Endodermal cell (in vitro differentiated cells): ENCODE results near the gene CNTRL. TPM values are rescaled to one million over a fixed set of nuclear protein-coding genes. Genes with fewer than 3 reads are reported as not detected.

Source experiments
- DNase-seq: peaks from one replicate; pipeline ENCODE4 v3.0.0-alpha.2; 2017
- H3K27ac ChIP-seq: 2 replicates; pipeline ENCODE4 v1.5.1; 2013; ENCODE audit warnings: mild to moderate bottlenecking, low read depth, low read length, moderate library complexity
- H3K27me3 ChIP-seq: 2 replicates; pipeline ENCODE4 v1.6.1; 2013; ENCODE audit warnings: mild to moderate bottlenecking, low read length, moderate library complexity; ENCODE audit not compliant: insufficient read depth, control insufficient read depth, poor library complexity, severe bottlenecking
- H3K36me3 ChIP-seq: 2 replicates; pipeline ENCODE4 v1.7.0; 2013; ENCODE audit warnings: mild to moderate bottlenecking, low read length, moderate library complexity; ENCODE audit not compliant: control insufficient read depth, insufficient read depth
- H3K4me1 ChIP-seq: one replicate; pipeline ENCODE4 v1.7.0; 2013; ENCODE audit warnings: low read length; ENCODE audit not compliant: control insufficient read depth, insufficient read depth
- H3K4me3 ChIP-seq: 2 replicates; pipeline ENCODE4 v1.5.1; 2013; ENCODE audit warnings: mild to moderate bottlenecking, low read length, moderate library complexity
- H3K9ac ChIP-seq: 2 replicates; pipeline ENCODE4 v1.6.1; 2013; ENCODE audit warnings: mild to moderate bottlenecking, low read length, moderate library complexity; ENCODE audit not compliant: poor library complexity, severe bottlenecking; ENCODE audit errors: extremely low read depth
- H3K9me3 ChIP-seq: 2 replicates; pipeline ENCODE4 v1.6.1; 2013; ENCODE audit warnings: mild to moderate bottlenecking, low read length, moderate library complexity; ENCODE audit not compliant: control insufficient read depth
- H3K27ac Mint-ChIP-seq: 2 replicates; pipeline ENCODE4 v1.8.0; 2020; ENCODE audit warnings: mixed read lengths
- H3K27me3 Mint-ChIP-seq: 2 replicates; pipeline ENCODE4 v1.8.0; 2021; ENCODE audit warnings: mild to moderate bottlenecking, mixed read lengths; ENCODE audit not compliant: insufficient read depth
- H3K36me3 Mint-ChIP-seq: 2 replicates; pipeline ENCODE4 v1.8.0; 2020; ENCODE audit warnings: low read depth, mixed read lengths
- H3K4me1 Mint-ChIP-seq: 2 replicates; pipeline ENCODE4 v1.8.0; 2020; ENCODE audit warnings: mixed read lengths
- H3K4me3 Mint-ChIP-seq: 2 replicates; pipeline ENCODE4 v1.8.0; 2020; ENCODE audit warnings: mild to moderate bottlenecking, moderate library complexity, mixed read lengths
- H3K9me3 Mint-ChIP-seq: 2 replicates; pipeline ENCODE4 v1.8.0; 2020; ENCODE audit warnings: mild to moderate bottlenecking, mixed read lengths
- WGBS, 2 experiments: methylation state at CpG; one replicate each; pipeline versions ENCODE4 v1.1.5 to v1.1.7; 2013; ENCODE audit warnings: missing lambda C conversion rate in 2 of 2, mixed read lengths in 1 of 2; ENCODE audit not compliant: insufficient coverage in 1 of 2, insufficient read length in 1 of 2; 5-methylcytosine and 5-hydroxymethylcytosine counted together
- total RNA-seq, 2 donors: library from RNA; stranded (reverse); fragmentation: NEBNext Ultra II Directional in 1 of 2; extraction: Animal tissue kit (Norgen Biotek cat#: 25700) in 1 of 2; gene quantifications; 2 replicates in 1 of 2; 3 replicates in 1 of 2; pipeline ENCODE4 v1.2.1, GENCODE V29; 2021
- TF ChIP-seq, protein P1 (sequence below): fragments of 200-600 bp; sonication (generic); conservative IDR thresholded peaks from 2 replicates; pipeline ENCODE4 v1.5.0; 2021; ENCODE audit warnings: antibody characterized with exemption, mild to moderate bottlenecking

Gene CNTRL
- total RNA-seq, 2 donors from 2014 or later = 18.0 to 21.0 TPM

DNA sequence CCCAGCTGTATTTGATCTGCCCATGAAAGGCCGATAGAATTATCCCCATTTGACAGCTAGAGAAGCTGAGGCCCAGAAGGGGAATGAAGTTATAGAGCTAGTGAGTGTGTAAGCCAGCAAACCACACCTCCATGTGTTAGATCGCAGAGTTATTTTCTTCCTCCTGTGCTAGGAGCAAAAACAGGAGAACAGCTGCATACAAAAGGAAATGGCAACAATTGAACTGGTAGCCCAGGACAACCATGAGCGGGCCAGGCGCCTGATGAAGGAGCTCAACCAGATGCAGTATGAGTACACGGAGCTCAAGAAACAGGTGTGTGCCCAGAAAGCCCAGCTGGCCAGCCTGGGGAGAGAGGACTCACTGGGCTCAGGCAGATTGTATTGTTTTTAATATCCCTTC lies 96.5 kb downstream of the CNTRL start:
- DNase-seq = no peak
- 93 to 98% methylated on average over 5 of the region's 5 CpGs for WGBS, 2 experiments
- Mint-ChIP-seq H3K4me1 (peaks cover 4% of the 10 kb centered on the region), H3K4me3 (no peak overlapping the region), H3K36me3 (peaks cover 48% of the 10 kb centered on the region), H3K27ac (no peak overlapping the region), H3K9me3 (no peaks in the 10 kb centered on the region), H3K27me3 (no peaks in the 10 kb centered on the region)
- peaks cover 57% of the 10 kb centered on the region for H3K36me3 ChIP-seq
- TF ChIP-seq, protein P1, sequence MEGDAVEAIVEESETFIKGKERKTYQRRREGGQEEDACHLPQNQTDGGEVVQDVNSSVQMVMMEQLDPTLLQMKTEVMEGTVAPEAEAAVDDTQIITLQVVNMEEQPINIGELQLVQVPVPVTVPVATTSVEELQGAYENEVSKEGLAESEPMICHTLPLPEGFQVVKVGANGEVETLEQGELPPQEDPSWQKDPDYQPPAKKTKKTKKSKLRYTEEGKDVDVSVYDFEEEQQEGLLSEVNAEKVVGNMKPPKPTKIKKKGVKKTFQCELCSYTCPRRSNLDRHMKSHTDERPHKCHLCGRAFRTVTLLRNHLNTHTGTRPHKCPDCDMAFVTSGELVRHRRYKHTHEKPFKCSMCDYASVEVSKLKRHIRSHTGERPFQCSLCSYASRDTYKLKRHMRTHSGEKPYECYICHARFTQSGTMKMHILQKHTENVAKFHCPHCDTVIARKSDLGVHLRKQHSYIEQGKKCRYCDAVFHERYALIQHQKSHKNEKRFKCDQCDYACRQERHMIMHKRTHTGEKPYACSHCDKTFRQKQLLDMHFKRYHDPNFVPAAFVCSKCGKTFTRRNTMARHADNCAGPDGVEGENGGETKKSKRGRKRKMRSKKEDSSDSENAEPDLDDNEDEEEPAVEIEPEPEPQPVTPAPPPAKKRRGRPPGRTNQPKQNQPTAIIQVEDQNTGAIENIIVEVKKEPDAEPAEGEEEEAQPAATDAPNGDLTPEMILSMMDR = no peak
- peaks cover 2% of the 10 kb centered on the region for H3K4me1 ChIP-seq
- no peak overlapping the region for H3K4me3 ChIP-seq
- no peak overlapping the region for H3K27ac ChIP-seq
- no peak overlapping the region for H3K9ac ChIP-seq
- no peaks in the 10 kb centered on the region for H3K27me3 ChIP-seq
- no peaks in the 10 kb centered on the region for H3K9me3 ChIP-seq

DNA sequence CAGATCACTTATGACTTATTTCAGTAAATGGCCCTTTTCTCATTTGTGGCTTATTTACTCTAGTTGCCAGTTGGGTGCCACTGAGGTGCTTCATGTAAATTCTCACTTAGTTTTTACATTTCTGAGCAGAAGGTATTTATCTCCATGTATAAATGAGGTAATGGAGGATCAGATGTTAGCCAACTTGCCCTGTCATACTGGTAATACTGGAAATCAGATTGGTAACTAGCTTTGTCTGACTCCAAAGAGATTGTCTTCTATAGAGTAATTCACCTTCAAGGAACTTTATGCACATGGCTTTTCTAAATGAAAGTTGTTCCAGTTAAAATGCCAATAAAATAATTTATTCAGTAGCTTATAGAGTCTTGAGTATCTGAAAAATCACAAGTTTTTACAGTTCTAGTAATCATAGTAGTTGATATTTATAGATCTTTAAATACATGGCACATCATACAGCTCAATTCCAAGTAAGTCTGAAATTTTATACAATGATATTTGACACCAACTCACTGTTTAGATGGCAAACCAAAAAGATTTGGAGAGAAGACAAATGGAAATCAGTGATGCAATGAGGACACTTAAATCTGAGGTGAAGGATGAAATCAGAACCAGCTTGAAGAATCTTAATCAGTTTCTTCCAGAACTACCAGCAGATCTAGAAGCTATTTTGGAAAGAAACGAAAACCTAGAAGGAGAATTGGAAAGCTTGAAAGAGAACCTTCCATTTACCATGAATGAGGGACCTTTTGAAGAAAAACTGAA lies 98.2 kb downstream of the CNTRL start:
- Histone ChIP-seq H3K4me1 (peaks cover 2% of the 10 kb centered on the region), H3K27me3 (no peaks in the 10 kb centered on the region), H3K36me3 (peaks cover 58% of the 10 kb centered on the region), H3K27ac (no peak overlapping the region), H3K9ac (no peak overlapping the region), H3K9me3 (no peaks in the 10 kb centered on the region), H3K4me3 (no peak overlapping the region)
- Mint-ChIP-seq H3K27ac (no peak overlapping the region), H3K27me3 (no peaks in the 10 kb centered on the region), H3K4me3 (no peak overlapping the region), H3K4me1 (peaks cover 4% of the 10 kb centered on the region), H3K36me3 (peaks cover 42% of the 10 kb centered on the region), H3K9me3 (no peaks in the 10 kb centered on the region)
- WGBS, 2 experiments = 92 to 95% methylated on average over 1 of the region's 1 CpG
- TF ChIP-seq, protein P1 = no peak
- no peak for DNase-seq

DNA sequence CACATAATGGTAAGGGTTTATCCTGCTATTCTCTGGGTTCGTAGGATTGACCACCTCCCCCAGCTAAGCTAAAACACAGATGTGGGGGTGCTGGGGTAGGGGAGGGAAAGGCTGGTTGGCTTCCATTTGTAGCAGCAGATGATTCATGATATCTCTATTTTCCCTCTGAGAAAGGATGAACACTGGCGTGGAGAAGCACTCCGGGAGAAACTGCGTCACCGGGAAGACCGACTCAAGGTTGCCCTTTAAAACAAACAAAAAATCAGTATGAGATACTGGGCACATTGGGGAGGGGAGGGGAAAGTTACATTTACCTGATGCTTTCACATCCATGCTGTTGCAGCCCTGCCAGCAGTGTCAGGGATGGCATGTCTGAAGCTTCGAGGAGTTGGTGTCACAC lies 98.7 kb downstream of the CNTRL start:
- Mint-ChIP-seq H3K4me1 (peaks cover 4% of the 10 kb centered on the region), H3K27me3 (no peaks in the 10 kb centered on the region), H3K9me3 (no peaks in the 10 kb centered on the region), H3K4me3 (no peak overlapping the region), H3K36me3 (peaks cover 37% of the 10 kb centered on the region), H3K27ac (no peak overlapping the region)
- Histone ChIP-seq H3K9me3 (no peaks in the 10 kb centered on the region), H3K27me3 (no peaks in the 10 kb centered on the region), H3K27ac (no peak overlapping the region), H3K36me3 (peaks cover 59% of the 10 kb centered on the region), H3K4me1 (peaks cover 2% of the 10 kb centered on the region), H3K9ac (no peak overlapping the region), H3K4me3 (no peak overlapping the region)
- TF ChIP-seq, protein P1 = no peak
- no peak for DNase-seq
- 96 to 97% methylated on average over 6 to 7 of the region's 7 CpGs for WGBS, 2 experiments
